Lung (tissue), 12 donors: Measurements from ENCODE around the gene WDR38. TPM values are rescaled to one million over a fixed set of nuclear protein-coding genes. Genes with fewer than 3 reads are reported as not detected.

Experiments
- ATAC-seq: fragments of 200-7000 bp; cut with Tn5 transposase; one replicate; pipeline ENCODE4 v1.9.1; 2020; ENCODE audit warnings: moderate number of reproducible peaks; ENCODE audit not compliant: insufficient read depth, low FRiP score
- DNase-seq, 3 donors: peaks; one replicate each; pipeline ENCODE4 v3.0.0-alpha.2; 2013 to 2017
- H3K27ac ChIP-seq, 2 donors: one replicate each; pipeline ENCODE4 v1.5.1; 2013; ENCODE audit warnings: mild to moderate bottlenecking in 2 of 2, moderate library complexity in 2 of 2, control low read depth in 1 of 2, inconsistent platforms in 1 of 2, low read depth in 1 of 2, low read length in 1 of 2
- H3K27me3 ChIP-seq, 3 donors: one replicate each; pipeline ENCODE4 v1.5.1; 2013; ENCODE audit warnings: low read length in 2 of 3; ENCODE audit not compliant: control insufficient read depth in 3 of 3, insufficient read depth in 3 of 3
- H3K36me3 ChIP-seq, 4 donors: one replicate each; pipeline ENCODE4 v1.5.1; 2013; ENCODE audit warnings: low read length in 4 of 4, mild to moderate bottlenecking in 1 of 4, moderate library complexity in 1 of 4; ENCODE audit not compliant: control insufficient read depth in 4 of 4, insufficient read depth in 4 of 4
- H3K4me1 ChIP-seq, 5 donors: one replicate each; pipeline ENCODE4 v1.5.1; 2013; ENCODE audit warnings: low read length in 5 of 5, mild to moderate bottlenecking in 2 of 5, moderate library complexity in 1 of 5; ENCODE audit not compliant: control insufficient read depth in 5 of 5, insufficient read depth in 5 of 5
- H3K4me3 ChIP-seq: one replicate; pipeline ENCODE4 v1.5.1; 2013; ENCODE audit warnings: mild to moderate bottlenecking, control low read depth, moderate library complexity
- H3K9ac ChIP-seq, 2 donors: one replicate each; pipeline ENCODE4 v1.5.1; 2013; ENCODE audit warnings: low read length in 2 of 2, control low read depth in 1 of 2; ENCODE audit not compliant: insufficient read depth in 1 of 2
- H3K9me3 ChIP-seq, 4 donors: one replicate each; pipeline ENCODE4 v1.5.1; 2013; ENCODE audit warnings: low read length in 3 of 4, mild to moderate bottlenecking in 1 of 4, moderate library complexity in 1 of 4; ENCODE audit not compliant: control insufficient read depth in 4 of 4, insufficient read depth in 3 of 4
- WGBS, 2 donors: extraction: QIAGEN DNeasy Blood & Tissue Kit; methylation state at CpG; one replicate each; pipeline ENCODE4 v1.1.7; 2013; 5-methylcytosine and 5-hydroxymethylcytosine counted together
- polyA plus RNA-seq, 2 donors: library from polyadenylated mRNA; stranded (reverse); fragments of 200-250 nt; gene quantifications; one replicate each; pipeline ENCODE4 v1.2.1, GENCODE V29; 2013
- total RNA-seq, 2 donors: library from RNA; depleted of rRNA in 1 of 2; stranded (reverse); fragments of >200 nt in 1 of 2; gene quantifications; one replicate each; pipeline ENCODE4 v1.2.1, GENCODE V29; 2014 to 2021
- TF ChIP-seq, protein P1 (sequence below): IDR thresholded peaks from 2 replicates; pipeline ENCODE4 v1.5.1; 2012; ENCODE audit warnings: mild to moderate bottlenecking; ENCODE audit errors: control extremely low read depth, extremely low read depth
- donor health status: control.
- donor health status: control.
- donor health status: Bipolar disorder and iron deficiency.
- donor health status: healthy.
- donor health status: DM: yes; HTN: yes; CAD: no.

The WDR38 gene
- total and polyA plus RNA-seq, 4 donors, result 6.0 to 28.9 (median 12.1) TPM

DNA sequence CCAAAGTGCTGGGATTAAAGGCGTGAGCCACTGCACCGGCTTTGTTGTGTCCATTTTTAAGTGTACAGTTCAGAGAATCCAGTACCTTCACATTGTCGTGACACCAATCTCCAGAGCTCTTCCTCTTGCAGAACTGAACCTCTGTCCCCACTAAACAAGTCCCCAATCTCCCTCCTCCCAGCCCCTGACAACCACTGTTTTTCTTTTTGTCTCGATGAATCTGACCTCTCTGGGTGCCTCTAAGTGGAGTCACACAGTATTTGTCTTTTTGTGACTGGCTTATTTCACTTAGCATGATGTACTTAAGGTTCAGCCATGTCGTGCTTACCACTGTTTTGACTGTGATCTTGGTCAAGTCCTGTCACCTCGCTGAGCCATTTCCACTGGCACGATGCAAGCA is 1.6 kb downstream of the WDR38 start:
- H3K4me1 ChIP-seq, result peaks cover 0 to 9% (median 3%) of the 10 kb centered on the region in 5 donors
- WGBS, 2 donors, result 59 to 68% methylated on average over 7 of the region's 7 CpGs
- no peak overlapping the region for H3K27ac ChIP-seq
- no peak for ATAC-seq
- TF ChIP-seq, protein P1, sequence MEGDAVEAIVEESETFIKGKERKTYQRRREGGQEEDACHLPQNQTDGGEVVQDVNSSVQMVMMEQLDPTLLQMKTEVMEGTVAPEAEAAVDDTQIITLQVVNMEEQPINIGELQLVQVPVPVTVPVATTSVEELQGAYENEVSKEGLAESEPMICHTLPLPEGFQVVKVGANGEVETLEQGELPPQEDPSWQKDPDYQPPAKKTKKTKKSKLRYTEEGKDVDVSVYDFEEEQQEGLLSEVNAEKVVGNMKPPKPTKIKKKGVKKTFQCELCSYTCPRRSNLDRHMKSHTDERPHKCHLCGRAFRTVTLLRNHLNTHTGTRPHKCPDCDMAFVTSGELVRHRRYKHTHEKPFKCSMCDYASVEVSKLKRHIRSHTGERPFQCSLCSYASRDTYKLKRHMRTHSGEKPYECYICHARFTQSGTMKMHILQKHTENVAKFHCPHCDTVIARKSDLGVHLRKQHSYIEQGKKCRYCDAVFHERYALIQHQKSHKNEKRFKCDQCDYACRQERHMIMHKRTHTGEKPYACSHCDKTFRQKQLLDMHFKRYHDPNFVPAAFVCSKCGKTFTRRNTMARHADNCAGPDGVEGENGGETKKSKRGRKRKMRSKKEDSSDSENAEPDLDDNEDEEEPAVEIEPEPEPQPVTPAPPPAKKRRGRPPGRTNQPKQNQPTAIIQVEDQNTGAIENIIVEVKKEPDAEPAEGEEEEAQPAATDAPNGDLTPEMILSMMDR, result no peak
- no peaks in the 10 kb centered on the region for H3K9me3 ChIP-seq
- DNase-seq, result no peak
- no peak overlapping the region for H3K4me3 ChIP-seq
- H3K9ac ChIP-seq, result no peak overlapping the region
- no peaks in the 10 kb centered on the region for H3K27me3 ChIP-seq
- H3K36me3 ChIP-seq, result peaks cover 11 to 36% (median 16%) of the 10 kb centered on the region in 4 donors

DNA sequence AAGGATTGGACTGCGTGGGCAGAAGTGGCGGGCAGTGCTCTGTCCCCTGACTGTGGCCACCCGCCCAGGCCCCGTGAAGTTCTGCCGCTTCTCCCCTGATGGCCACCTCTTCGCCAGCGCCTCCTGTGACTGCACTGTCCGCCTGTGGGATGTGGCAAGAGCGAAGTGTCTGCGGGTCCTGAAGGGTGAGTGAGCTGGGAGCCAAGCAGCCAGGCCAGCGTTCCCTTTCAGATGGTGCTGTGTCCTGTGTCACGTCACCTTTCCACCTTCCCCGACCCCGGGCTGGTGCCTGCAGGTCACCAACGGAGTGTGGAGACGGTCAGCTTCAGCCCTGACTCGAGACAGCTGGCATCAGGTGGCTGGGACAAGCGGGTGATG is 2.3 kb downstream of the WDR38 start:
- Histone ChIP-seq H3K9me3 (no peaks in the 10 kb centered on the region), H3K9ac (no peak overlapping the region), H3K4me3 (no peak overlapping the region), H3K4me1 (peaks cover 5 to 16% (median 10%) of the 10 kb centered on the region in 5 donors), H3K27me3 (no peaks in the 10 kb centered on the region), H3K27ac (no peak overlapping the region), H3K36me3 (peaks cover 17 to 43% (median 24%) of the 10 kb centered on the region in 4 donors)
- 86 to 89% methylated on average over 18 of the region's 18 CpGs for WGBS, 2 donors
- DNase-seq (no peak), ATAC-seq (no peak)
- TF ChIP-seq, protein P1, result no peak

DNA sequence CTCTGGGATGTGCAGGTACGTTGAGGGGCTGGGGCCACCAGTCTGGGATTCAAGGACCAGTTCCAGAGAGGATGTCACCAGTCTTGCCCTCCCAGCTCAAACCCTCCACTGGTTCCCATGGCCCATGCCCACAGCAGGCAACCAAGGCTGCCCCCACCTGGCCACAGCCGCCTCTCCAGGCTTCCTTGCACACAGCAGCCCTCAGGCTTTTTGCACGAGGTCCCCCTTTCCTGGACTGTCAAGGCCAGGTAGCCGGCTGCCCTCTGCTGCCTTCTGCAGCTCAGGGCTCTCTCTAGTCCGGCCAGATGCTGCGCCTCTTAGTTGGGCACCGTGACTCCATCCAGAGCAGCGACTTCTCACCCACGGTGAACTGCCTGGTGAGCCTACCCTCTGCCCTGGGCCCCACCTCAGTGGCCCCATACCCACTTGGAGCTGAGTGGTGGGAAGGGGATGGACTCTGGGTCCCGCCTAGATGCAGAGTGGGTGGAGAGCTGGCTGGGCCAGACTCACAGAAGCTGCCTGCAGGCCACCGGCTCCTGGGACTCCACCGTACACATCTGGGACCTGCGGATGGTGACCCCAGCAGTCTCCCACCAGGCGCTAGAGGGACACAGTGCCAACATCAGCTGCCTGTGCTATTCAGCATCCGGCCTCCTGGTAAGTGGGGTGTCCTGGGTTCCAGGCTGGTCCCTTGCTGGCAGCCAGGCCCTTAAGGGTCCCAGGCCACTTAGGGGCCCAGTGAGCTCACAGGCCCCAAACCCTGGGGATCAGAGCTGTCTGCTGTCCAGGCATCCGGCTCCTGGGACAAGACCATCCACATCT is 2.9 kb downstream of the WDR38 start:
- no peak for DNase-seq

More for the DNA sequence above, 2.9 kb downstream of the WDR38 start:
- ATAC-seq, result no peak
- TF ChIP-seq, protein P1, result no peak
- H3K4me3 ChIP-seq, result no peak overlapping the region
- no peak overlapping the region for H3K27ac ChIP-seq
- peaks cover 8 to 22% (median 13%) of the 10 kb centered on the region in 5 donors for H3K4me1 ChIP-seq
- H3K27me3 ChIP-seq, result no peaks in the 10 kb centered on the region
- peaks cover 17 to 44% (median 29%) of the 10 kb centered on the region in 4 donors for H3K36me3 ChIP-seq
- H3K9ac ChIP-seq, result no peak overlapping the region
- no peaks in the 10 kb centered on the region for H3K9me3 ChIP-seq
- WGBS, 2 donors, result 72 to 73% methylated on average over 16 of the region's 16 CpGs
